Panc1 (cell line): ENCODE results near the gene GTF2H3. TPM values are rescaled to one million over a fixed set of nuclear protein-coding genes. Genes with fewer than 3 reads are reported as not detected.

ENCODE experiments used
- ATAC-seq: fragments of 200-7000 bp; cut with Tn5 transposase; 2 replicates; pipeline ENCODE4 v1.9.1; 2020; ENCODE audit warnings: mild to moderate bottlenecking, moderate library complexity
- BruUV-seq: library from RNA; stranded (reverse); fragments of 400-500 nt; replicated peaks from 2 replicates; lab custom pipeline; 2021; lab: Mats Ljungman, UMichigan
- CTCF ChIA-PET: fragments of 300-600 bp; sonication (Branson Sonifier 250); formaldehyde crosslinking; loops from one replicate; lab custom pipeline; 2022; ENCODE audit warnings: antibody characterized with exemption; lab: Charles Lee
- POLR2A ChIA-PET: fragments of 300-600 bp; sonication (Branson Sonifier 250); formaldehyde crosslinking; loops from one replicate; lab custom pipeline; 2022; ENCODE audit warnings: antibody characterized with exemption; lab: Charles Lee
- DNase-seq: peaks from one replicate; pipeline ENCODE4 v3.0.0-alpha.2; 2010; ENCODE audit warnings: low read depth, low spot score
- H3K27ac ChIP-seq: 2 replicates; pipeline ENCODE4 v1.5.1; 2011; ENCODE audit warnings: mild to moderate bottlenecking, low read length, inconsistent platforms
- H3K27me3 ChIP-seq: fragments of 200-500 bp; sonication (Bioruptor generic); 2 replicates; pipeline ENCODE4 v1.6.0; 2014; ENCODE audit warnings: low read length, inconsistent platforms; ENCODE audit not compliant: control insufficient read depth, insufficient read depth
- H3K36me3 ChIP-seq: fragments of 200-500 bp; sonication (Bioruptor generic); 2 replicates; pipeline ENCODE4 v1.5.1; 2014; ENCODE audit warnings: inconsistent platforms, mild to moderate bottlenecking, low read length, moderate library complexity; ENCODE audit not compliant: control insufficient read depth, insufficient read depth
- H3K4me1 ChIP-seq: 2 replicates; pipeline ENCODE4 v1.5.1; 2011; ENCODE audit warnings: inconsistent platforms, mild to moderate bottlenecking, low read length, moderate library complexity; ENCODE audit not compliant: control insufficient read depth, insufficient read depth
- H3K4me3 ChIP-seq, 2 experiments: 2 replicates each; pipeline ENCODE4 v1.5.1; 2011 to 2012; ENCODE audit warnings: low read depth in 2 of 2, low read length in 2 of 2, mild to moderate bottlenecking in 2 of 2, inconsistent platforms in 1 of 2, moderate library complexity in 1 of 2
- H3K9me3 ChIP-seq: fragments of 200-500 bp; sonication (Bioruptor generic); 2 replicates; pipeline ENCODE4 v1.5.1; 2014; ENCODE audit warnings: low read depth, mild to moderate bottlenecking, inconsistent platforms, low read length, moderate library complexity; ENCODE audit not compliant: control insufficient read depth, insufficient read depth
- POLR2AphosphoS5 ChIP-seq: IDR thresholded peaks from 2 replicates; pipeline ENCODE4 v1.6.1; 2012; ENCODE audit warnings: mild to moderate bottlenecking, low read depth, low read length, moderate library complexity
- SIN3A ChIP-seq: IDR thresholded peaks from 2 replicates; pipeline ENCODE4 v1.6.1; 2012; ENCODE audit warnings: low read depth, mild to moderate bottlenecking, low read length, moderate library complexity, borderline replicate concordance; ENCODE audit not compliant: insufficient read depth
- TCF7L2 ChIP-seq: IDR thresholded peaks from 2 replicates; pipeline ENCODE4 v1.6.1; 2011; ENCODE audit warnings: mild to moderate bottlenecking, low read depth, low read length, inconsistent platforms
- in situ Hi-C: cut with HindIII; loops from 2 replicates; pipeline ENCODE4 v1.10.0; 2016; ENCODE audit warnings: low sequenced_read_pairs, low pct_unique_long_range_greater_than_20kb
- intact Hi-C: fragments of 100-400 bp; cut with micrococcal nuclease; formaldehyde crosslinking; loops from one replicate; pipeline ENCODE4 v1.10.0; 2022; ENCODE audit not compliant: unreplicated experiment
- total RNA-seq: library from RNA; stranded (reverse); gene quantifications from one replicate; pipeline ENCODE4 v1.2.1, GENCODE V29; 2021; ENCODE audit not compliant: unreplicated experiment
- TF ChIP-seq, protein P1 (sequence below), 2 experiments: IDR thresholded peaks; 2 replicates each; pipeline ENCODE4 v1.6.1; 2011 to 2012; ENCODE audit warnings: low read depth in 2 of 2, control low read depth in 1 of 2, low read length in 1 of 2, mild to moderate bottlenecking in 1 of 2, moderate library complexity in 1 of 2; ENCODE audit not compliant: insufficient read depth in 1 of 2
- TF ChIP-seq, protein P2 (sequence below): fragments of 450-650 bp; IDR thresholded peaks from 2 replicates; pipeline ENCODE4 v1.5.1; 2017; ENCODE audit warnings: mild to moderate bottlenecking

The GTF2H3 gene
- total RNA-seq, 1 experiment from 2014 or later, result 40.7 TPM

DNA sequence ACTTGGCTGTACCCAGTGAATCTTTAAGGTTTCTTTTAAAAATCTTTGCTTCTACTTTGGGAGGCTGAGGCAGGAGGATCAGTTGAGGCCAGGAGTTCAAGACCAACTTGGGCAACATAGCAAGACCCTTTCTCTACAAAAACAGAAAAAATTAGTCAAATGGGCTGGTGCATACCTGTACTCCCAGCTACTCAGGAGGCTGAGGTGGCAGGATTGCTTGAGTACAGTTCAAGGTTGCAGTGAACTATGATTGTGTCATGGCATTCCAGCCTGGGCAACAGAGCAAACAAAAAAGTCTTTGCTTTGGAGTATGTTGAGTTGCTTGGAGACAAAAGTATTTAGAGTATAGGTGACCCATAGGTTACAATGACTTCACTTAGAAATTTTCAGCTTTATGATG, 37.9 kb upstream of the GTF2H3 start:
- CTCF ChIA-PET, result no interaction called here
- peaks cover under 1% of the 10 kb centered on the region; the same call in 1 of the 2 replicates for H3K4me1 ChIP-seq
- DNase-seq, result no peak
- TF ChIP-seq, protein P1, sequence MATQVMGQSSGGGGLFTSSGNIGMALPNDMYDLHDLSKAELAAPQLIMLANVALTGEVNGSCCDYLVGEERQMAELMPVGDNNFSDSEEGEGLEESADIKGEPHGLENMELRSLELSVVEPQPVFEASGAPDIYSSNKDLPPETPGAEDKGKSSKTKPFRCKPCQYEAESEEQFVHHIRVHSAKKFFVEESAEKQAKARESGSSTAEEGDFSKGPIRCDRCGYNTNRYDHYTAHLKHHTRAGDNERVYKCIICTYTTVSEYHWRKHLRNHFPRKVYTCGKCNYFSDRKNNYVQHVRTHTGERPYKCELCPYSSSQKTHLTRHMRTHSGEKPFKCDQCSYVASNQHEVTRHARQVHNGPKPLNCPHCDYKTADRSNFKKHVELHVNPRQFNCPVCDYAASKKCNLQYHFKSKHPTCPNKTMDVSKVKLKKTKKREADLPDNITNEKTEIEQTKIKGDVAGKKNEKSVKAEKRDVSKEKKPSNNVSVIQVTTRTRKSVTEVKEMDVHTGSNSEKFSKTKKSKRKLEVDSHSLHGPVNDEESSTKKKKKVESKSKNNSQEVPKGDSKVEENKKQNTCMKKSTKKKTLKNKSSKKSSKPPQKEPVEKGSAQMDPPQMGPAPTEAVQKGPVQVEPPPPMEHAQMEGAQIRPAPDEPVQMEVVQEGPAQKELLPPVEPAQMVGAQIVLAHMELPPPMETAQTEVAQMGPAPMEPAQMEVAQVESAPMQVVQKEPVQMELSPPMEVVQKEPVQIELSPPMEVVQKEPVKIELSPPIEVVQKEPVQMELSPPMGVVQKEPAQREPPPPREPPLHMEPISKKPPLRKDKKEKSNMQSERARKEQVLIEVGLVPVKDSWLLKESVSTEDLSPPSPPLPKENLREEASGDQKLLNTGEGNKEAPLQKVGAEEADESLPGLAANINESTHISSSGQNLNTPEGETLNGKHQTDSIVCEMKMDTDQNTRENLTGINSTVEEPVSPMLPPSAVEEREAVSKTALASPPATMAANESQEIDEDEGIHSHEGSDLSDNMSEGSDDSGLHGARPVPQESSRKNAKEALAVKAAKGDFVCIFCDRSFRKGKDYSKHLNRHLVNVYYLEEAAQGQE (IDR thresholded peaks at IDR 0.05; ENCODE audit: insufficient read depth in 1 of 2, low read depth in 2 of 2, low read length in 1 of 2), result no peak
- TF ChIP-seq POLR2AphosphoS5 (no peak), SIN3A (no peak), TCF7L2 (no peak)
- TF ChIP-seq, protein P2, sequence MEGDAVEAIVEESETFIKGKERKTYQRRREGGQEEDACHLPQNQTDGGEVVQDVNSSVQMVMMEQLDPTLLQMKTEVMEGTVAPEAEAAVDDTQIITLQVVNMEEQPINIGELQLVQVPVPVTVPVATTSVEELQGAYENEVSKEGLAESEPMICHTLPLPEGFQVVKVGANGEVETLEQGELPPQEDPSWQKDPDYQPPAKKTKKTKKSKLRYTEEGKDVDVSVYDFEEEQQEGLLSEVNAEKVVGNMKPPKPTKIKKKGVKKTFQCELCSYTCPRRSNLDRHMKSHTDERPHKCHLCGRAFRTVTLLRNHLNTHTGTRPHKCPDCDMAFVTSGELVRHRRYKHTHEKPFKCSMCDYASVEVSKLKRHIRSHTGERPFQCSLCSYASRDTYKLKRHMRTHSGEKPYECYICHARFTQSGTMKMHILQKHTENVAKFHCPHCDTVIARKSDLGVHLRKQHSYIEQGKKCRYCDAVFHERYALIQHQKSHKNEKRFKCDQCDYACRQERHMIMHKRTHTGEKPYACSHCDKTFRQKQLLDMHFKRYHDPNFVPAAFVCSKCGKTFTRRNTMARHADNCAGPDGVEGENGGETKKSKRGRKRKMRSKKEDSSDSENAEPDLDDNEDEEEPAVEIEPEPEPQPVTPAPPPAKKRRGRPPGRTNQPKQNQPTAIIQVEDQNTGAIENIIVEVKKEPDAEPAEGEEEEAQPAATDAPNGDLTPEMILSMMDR, result no peak
- peaks cover 36% of the 10 kb centered on the region for H3K36me3 ChIP-seq
- BruUV-seq, result no TSS peak
- POLR2A ChIA-PET, result no interaction called here
- H3K27me3 ChIP-seq, result no peaks in the 10 kb centered on the region
- in situ Hi-C loops (no loop called here), intact Hi-C loops (no loop called here)
- no peak overlapping the region for H3K4me3 ChIP-seq
- H3K27ac ChIP-seq, result no peak overlapping the region
- H3K9me3 ChIP-seq, result no peaks in the 10 kb centered on the region
- 0 out of 2 replicates have a peak, but pooled peaks have one; percentile 56 for ATAC-seq

DNA sequence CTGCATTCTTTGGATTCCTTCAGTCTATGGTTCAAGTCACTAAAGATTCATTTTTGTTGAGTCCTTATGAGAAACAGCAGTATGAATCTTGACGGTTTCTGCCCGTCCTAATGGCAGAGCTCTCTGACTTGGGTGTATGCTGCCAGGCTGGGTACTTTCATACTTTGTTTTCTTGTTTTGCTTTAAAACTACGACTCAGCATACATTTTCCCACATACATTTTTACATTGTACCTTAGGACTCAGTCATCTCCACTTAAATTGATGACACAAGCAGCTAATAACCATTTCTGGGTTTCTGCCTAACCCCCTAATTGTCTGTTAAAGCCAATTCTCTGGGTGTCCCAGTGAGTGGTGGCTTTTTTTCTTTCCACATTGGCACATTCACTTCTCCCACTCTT, 36.5 kb upstream of the GTF2H3 start:
- POLR2A ChIA-PET, result no interaction called here

More for the DNA sequence above, 36.5 kb upstream of the GTF2H3 start:
- CTCF ChIA-PET, result no interaction called here
- BruUV-seq, result TSS peak; percentile 86
- no peak overlapping the region for H3K4me3 ChIP-seq
- no peaks in the 10 kb centered on the region for H3K9me3 ChIP-seq
- DNase-seq, result no peak
- H3K4me1 ChIP-seq, result peaks cover 3% of the 10 kb centered on the region; the same call in 1 of the 2 replicates
- H3K36me3 ChIP-seq, result peaks cover 26% of the 10 kb centered on the region
- H3K27me3 ChIP-seq, result no peaks in the 10 kb centered on the region
- no peak overlapping the region for H3K27ac ChIP-seq
- no peak for ATAC-seq
- intact Hi-C loops, result no loop called here
- TF ChIP-seq, protein P1 (IDR thresholded peaks at IDR 0.05; ENCODE audit: insufficient read depth in 1 of 2, low read depth in 2 of 2, low read length in 1 of 2), result no peak
- TF ChIP-seq, protein P2, result no peak
- TF ChIP-seq TCF7L2 (no peak), POLR2AphosphoS5 (no peak), SIN3A (no peak)
- in situ Hi-C loops, result no loop called here
